ENCODE measurements around the gene FAM193B.

Gene FAM193B

DNA sequence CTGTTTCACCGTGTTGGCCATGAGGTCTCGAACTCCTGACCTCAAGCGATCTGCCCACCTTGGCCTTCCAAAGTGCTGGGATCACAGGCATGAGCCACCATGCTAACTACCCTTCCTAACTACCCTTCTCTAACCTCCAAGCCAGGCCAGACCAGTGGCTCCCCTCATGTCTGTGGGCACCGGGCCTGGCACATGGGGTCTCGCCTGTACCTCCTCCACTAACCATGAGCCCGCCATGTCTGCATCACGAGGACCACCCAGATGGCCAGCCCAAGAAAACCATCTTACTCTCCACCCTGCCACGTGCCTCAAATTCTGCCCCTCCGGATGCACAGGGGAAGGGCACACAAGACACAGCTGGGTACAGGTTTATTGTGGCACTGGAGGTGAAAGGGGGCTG lies 71.3 kb downstream of the FAM193B start:
- no peak for DNase-seq

DNA sequence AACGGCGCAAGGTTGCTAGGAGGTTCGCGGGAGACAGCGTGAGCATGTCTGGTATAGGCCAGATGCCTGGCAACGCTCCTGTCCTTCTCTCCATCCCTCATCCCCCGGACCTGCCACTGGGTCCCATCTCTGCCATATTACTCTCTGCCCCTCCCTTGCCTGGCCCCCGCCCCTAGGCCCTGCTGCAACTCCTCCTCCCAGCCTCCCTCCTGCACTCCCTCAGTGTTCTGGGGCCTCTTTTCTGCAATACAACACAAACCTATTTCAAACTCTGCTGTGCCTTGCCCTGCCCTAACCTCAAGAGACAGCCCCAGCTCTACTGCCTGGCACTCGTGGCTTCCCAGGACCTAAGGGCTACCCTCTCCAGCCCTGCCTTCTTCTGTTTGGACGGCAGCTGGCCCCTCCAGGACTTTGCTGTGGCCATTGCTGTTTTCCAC lies 72.0 kb downstream of the FAM193B start:
- no peak for DNase-seq

DNA sequence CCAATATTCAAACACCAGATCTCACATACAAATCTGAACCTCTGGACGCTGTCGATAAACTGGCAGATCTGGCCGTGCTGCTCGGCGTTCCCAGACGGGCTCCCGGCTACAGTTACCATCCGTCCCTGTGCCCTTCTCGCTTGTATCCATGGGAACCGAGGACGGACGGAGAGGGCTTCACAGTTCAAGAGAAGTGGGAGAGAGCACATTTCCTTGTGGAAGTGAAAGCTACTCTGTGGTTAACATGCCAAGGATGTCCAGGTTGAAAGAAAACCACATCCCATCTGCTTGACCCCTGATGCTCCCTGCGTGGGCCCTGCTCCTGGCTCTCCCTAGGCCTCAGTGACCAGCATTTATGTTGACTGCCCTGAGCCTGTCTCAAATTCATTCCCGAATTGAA lies 74.6 kb downstream of the FAM193B start:
- DNase-seq: no peak

DNA sequence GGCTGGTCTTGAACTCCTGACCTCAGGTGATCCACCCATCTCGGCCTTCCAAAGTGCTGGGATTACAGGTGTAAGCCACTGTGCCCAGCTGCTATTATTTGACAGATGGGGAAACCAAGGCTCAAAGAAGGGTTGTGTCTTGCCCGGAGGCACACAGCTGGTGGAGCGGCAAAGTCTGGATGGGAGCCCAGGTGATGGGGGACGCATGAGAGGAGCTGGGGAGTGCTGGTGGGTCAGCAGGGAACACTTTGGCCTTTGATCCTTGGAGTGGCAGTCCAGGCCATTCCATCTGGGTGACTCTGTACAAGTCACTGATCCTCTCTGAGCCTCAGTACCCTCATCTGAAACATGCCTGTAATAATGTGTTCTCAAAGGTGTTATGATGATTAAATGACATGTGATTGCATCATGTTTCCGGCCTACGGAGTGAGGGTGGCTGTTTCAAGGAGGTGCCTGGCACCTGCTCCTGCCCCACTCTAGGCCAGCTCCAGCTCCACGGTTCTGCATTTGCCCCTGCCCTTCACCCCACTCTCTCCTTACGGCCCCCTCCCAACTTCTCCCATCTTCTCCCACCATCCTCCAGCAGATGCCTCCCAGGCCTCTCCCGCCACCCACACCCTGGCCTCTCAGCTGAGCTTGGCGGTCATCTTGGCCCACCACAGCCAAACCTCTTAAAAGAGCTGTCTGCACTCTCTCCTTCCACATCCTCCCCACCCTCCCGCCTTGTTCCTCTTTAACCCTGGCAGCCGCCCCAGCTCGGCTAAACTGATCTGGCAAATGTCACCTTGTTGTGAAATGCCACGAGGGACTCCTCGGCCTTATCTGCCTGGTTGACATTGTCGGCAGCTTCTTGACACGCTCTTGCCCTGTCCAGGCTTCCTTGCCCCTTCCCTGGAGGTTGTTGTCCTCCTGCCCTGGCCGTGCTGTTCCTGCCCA lies 75.4 kb downstream of the FAM193B start:
- peak; percentile 83 for DNase-seq

DNA sequence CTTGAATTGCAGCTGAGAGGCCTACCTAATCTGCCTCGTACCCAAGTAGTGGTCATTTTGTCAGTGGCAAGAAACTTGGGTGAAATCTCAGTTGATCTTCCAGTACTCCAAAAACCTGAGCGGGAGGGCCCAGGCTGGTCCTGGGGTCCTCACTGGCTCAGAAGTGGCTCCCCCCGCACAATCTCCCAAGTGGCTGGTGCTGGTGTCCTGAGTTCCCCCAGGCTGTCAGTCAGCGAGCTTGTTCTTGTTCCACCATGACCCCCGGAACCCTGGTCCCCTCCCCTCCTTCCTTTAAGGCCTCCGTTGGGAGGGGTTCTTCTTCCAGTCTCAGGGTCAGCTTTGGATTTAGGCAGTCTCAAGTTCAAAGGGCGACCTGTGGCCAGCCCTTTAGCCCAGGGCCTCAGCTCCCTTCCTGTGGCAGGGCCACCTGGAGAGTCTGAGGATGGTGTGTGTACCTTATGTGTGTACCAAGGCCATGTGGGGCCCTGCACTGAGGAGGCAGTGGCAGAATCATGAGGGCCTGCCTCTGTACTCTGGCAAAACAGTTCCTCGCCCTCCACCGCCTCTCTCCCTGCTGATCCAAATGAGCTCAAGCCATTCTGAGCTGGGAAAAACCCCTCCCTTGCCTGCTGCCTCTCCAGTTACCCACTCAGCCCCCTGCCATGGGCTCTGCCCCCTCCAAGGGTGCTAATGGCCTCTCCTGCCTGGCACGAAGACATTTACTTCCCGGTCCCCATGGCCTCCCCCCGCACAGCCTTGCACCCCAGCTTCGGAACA lies 76.5 kb downstream of the FAM193B start:
- DNase-seq: no peak

DNA sequence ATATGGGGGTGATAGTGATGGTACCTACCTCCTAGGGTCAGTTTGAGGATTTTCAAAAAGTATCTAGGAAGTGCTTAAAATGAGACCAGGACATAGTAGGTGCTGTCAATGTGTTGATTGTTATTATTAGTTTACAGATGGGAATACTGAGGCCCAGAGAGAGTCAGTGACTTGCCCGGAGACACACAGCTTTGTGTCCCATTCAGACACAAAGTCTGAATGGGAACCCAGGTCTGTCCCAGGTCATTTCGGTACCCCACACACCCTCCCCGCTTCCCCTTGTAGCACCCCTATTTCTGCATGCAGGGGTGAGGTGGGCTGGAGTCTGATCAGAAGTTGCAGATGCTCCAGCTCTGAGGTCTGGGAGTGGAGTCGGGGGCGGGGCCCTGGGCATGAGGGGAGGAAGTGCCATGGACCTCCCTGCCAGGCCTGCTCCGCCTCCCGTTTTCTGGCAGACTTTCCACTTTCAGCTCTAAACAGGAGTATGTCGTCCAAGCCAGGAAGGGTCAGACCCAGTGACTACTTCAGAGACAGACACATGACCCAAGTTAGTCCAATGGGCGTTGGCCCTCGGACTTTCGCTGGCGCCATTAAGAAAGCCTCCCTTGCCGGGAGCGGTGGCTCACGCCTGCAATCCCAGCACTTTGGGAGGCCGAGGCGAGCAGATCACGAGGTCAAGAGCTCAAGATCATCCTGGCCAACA lies 77.7 kb downstream of the FAM193B start:
- DNase-seq: no peak

DNA sequence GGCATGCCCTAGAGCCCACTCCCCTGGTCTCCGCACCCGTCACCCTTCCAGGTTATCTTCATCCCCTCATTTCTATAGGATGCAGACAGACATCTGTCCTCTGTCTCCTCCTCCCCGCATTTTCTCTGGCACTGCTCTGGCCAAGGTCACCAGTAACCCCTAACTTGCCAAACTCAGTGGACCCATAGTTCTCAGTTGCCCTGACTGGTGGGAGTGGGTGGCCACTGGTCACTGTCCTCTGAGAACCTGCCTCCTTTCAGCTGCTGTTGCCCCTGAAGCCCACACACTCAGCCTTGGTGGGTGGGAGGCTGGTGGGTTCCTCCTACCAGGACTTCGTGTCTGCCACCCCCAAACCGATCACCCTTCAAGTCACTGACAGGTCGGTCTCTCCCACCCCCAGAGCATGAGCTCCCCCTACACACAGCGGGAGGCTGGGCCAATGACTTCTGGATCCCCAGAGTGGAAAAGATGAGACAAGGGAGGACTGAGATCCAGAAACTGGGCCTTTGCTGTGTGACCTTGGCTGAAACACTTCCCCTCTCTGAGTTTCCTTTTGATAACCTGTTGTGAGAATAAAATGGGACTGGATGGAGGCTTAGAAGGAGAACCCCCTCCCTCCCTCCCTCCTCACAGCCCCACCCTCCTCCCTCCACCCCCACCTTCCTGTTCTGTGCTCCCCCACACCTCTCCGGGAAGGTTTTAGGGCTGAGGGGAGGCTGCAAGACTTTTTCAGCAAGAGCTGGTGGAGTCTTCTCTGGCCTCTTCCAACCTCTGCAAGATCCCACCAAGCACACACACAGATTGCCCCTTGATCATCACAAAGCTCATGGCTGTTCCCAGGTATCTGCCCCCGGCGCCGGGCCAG lies 78.6 kb downstream of the FAM193B start:
- DNase-seq: no peak

DNA sequence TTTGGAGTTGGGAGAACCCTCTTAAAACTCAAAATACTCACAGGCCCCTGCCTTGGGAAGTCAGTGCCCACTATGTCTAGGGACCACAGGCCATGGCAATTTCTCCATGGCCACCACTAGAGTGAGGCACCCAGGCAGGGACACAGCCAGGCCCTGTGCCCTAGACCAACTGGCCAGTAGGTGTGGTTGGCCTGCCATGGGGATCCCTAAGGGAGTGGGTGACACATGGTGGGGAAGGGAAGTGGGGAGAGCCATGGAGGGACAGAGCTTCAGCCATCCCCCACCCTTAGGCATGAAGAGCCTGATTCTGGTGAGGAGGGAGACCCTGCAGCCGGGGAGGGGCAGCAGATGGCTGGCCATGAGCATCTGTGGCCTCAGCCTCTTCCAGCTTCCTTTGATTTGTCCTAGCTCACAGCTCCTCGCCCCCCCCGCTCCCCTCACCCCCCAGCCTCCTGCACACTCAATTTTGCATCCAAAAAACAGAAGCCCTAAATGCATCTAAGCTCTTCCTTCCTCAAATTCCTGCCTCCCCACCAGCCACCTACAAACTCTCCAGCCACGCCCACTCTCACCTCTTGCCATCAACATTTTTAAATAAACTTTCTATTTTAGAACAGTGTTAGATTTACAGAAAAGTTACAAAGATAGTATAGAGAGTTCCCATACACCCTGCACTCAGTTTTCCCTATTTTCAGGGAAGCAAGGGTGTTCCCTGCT lies 79.4 kb downstream of the FAM193B start:
- DNase-seq: no peak

DNA sequence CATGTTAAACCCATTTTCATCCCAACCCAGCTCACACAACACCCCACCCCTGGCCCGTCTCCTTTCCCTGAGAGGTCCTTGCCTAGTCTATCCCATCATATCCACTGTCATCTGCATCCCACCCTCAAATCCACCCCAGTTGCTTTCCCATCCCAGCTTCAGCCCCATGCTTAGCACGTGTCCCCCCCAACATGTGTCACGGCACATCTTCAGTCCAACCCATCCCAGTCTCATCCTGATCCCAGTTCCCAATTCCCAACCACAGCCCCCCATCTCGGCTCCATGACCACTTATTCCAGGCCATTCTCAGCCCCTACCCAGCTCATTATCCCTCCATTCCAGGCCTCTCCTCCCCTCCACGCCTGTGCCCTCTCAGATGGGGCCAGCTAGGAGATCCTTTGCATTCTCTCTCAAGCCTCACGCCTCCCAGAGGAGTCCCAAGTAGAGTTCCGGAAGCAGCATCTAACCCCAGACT lies 80.3 kb downstream of the FAM193B start:
- no peak for DNase-seq

DNA sequence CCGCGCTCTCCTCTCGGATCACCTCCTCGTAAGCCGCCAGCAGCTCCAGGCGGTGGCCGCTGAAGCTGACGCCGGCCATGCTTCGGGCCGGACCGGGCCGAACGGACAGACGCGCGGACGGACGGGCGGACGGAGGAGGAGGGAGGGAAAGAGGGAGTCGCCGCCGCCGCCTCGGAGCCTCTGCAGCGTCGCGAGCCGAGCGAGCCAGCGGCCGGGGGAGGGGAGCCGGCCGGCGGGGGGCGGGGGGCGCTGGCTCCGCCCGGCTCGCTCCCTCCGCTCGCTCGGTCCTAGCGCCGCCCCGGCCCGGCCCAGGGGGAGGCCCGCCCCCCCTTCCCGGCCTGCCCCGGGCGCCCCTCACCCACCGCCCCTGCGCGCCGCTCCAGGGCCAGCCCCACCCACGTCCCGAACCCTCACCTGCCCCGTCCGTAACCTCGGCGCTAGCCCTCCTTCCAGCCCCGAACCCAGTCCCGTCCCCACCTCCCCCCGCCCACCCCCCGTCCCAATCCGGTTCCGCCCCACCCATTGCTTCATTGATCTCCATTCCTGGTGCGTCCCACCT lies 80.8 kb downstream of the FAM193B start, which contains the start of gene DBN1:
Gene DBN1 (minus strand): TSS at position 192 of the 559 bp plus-strand sequence. CDS start 113 bp downstream, at position 79.
- DNase-seq: peak; percentile 47

DNA sequence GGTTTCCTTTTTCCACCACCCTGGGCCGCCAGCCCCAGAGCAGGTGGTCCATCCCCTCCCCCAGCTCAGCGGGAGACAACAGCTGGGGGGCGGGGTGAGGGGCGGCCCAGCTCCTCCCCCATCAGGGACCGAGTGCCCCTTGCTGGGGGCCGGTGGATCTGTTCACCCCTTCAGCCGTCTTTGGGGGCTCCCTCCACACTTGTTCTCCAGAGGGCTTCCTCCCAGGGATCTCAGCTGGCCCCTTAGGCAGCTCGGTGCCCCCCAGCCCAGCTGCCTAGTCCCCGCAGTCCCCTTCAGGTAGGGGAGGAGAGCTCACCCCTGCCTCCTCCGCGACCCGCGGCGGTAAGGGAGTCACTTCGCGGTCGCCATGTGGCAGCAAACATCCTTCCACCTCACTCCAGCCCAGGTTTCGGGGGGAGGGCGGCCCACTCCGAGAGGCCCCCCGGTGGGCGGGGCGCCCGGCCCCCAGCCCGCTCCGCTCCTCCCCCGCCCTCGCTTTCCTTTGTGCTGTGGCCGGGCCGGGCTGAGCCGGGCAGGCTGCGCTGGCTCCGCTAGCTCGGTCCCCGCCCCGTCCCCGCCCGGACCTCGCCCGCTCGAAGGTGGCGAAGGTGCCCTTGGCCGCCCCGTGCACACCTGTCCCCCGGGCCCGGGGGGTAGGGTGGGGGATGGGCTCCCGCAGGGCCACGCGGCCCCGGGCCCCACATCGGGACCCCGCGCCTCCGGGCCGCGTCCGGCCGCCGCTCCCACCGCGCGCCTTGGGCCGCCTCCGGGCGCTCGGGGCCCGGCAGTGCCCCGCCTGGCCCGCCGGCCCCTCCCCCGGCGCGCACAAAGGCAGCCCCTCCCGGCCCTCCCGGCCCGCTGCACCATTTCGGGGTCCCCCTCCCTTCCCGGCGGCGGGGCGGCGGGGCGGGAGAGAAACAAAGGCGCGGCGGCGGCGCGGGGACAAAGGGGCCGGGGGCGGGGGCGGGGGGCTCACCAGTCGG lies 81.6 kb downstream of the FAM193B start:
- DNase-seq: peak; percentile 48

DNA sequence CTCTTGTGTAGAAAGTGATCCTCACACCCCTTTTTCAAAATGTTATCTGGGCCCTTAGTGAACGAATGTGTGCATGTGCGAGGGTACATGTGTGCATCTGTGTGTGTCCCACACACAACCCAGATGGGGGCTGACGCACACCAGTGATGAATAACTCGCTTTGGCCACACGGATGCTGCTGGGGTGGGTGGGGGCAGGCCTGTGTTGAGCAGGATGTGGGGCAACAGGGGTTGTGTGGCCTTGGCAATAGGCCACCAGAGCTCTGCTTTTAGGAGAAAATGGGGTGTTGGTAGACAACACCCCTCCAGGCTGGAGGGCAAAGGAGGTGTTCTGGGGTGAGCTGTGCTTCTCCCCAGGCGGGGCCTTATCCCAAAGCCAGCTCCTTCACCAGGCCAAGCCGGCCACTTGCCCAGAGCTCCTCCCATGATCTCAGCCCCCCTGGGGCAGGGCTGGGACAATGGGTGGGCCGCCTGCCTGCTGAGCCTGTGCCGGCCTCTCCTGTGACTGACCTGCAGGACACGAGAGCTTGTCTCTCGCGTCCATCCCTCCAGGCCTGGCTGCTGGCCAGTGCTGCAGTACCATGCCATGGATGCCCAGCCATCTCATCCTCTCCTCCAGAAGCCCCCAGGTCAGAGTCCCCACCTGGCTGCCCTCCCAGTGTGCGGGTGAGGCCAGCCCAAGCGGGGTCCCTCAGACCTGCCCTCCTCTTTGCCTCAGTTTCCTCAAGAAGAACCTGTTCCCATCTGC lies 82.6 kb downstream of the FAM193B start:
- DNase-seq: no peak

DNA sequence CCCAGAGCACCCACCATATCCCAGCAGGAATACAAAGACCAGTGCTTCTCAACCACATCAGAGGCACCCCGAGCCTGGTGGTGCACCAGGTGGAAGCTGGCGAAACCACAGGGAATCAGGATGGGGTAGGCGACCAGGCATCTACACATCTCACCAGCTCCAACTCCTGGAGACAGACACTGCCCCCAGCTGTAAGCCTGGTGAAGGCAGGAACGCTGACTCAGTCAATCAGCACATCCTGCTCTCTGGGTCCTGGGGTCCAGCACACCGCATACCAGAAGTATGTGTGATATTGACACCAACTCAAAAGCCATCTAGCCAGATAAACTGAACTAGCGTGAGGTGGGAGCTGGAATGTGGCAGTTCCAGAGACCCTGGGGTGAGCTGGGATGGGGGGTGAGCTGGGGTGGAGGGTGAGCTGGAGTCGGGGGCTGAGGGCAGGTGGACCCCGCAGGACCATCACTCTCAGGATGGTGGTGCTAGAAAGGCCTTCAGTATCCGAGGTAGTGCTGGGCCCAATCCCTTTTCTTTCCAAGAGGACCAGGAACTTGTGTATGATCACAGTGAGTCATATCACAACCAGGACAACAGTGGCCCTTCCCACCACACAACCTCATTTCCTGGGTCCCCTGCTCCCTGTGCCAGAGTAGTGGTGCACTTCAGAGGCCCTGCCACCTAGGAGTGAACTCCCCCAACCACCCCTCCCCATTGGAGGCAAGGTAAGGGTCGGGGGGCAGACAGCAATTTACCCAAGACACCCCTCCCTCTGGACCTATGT lies 83.4 kb downstream of the FAM193B start:
- DNase-seq: no peak

All from RPMI8226 (cell line).